AG10803 (cell line): ENCODE measurements around the gene CHI3L1.

Experiments used
- DNase-seq: peaks from one replicate; pipeline ENCODE4 v3.0.0; 2010; ENCODE audit warnings: low read depth
- H3K4me3 ChIP-seq: 2 replicates; pipeline ENCODE4 v1.5.1; 2011; ENCODE audit warnings: mild to moderate bottlenecking, low read length, control low read depth
- TF ChIP-seq, protein P1 (sequence below): conservative IDR thresholded peaks from 2 replicates; pipeline ENCODE4 v1.5.1; 2011; ENCODE audit warnings: mild to moderate bottlenecking, low read length, control low read depth, inconsistent platforms

Gene CHI3L1

DNA sequence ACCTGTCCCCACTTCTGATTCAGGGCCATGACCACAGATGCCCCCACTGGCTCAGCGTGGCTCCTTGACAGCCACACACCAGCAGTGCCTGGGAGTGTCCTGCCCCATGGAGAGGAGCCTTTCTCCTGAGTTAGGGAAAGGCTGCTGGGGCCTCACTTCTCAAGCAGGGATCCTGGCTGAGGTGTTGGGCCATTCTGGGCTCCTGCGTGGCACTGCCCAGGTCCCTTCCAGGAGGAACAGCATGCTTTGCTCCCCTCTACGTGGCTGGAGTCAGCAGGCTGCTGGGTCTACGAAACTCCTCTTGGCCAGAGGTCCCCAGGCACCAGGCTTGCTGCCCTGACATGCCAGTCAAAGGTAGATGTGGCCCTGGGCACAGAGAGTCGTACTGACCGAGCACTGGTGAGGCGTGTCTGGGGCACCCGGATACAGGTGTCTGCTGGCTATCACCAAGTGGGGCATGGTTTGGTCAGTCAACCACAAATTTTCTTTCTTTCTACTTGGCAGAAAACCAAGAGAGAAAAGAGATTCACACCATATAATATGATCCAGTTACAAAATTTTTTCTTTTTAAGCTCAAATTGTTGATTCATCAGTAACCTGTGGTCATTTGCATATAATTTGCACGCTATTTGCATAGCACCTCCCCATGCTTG is 54.8 kb downstream of the CHI3L1 start:
- no peak for DNase-seq
- TF ChIP-seq, protein P1, sequence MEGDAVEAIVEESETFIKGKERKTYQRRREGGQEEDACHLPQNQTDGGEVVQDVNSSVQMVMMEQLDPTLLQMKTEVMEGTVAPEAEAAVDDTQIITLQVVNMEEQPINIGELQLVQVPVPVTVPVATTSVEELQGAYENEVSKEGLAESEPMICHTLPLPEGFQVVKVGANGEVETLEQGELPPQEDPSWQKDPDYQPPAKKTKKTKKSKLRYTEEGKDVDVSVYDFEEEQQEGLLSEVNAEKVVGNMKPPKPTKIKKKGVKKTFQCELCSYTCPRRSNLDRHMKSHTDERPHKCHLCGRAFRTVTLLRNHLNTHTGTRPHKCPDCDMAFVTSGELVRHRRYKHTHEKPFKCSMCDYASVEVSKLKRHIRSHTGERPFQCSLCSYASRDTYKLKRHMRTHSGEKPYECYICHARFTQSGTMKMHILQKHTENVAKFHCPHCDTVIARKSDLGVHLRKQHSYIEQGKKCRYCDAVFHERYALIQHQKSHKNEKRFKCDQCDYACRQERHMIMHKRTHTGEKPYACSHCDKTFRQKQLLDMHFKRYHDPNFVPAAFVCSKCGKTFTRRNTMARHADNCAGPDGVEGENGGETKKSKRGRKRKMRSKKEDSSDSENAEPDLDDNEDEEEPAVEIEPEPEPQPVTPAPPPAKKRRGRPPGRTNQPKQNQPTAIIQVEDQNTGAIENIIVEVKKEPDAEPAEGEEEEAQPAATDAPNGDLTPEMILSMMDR: no peak
- no peak overlapping the region for H3K4me3 ChIP-seq

DNA sequence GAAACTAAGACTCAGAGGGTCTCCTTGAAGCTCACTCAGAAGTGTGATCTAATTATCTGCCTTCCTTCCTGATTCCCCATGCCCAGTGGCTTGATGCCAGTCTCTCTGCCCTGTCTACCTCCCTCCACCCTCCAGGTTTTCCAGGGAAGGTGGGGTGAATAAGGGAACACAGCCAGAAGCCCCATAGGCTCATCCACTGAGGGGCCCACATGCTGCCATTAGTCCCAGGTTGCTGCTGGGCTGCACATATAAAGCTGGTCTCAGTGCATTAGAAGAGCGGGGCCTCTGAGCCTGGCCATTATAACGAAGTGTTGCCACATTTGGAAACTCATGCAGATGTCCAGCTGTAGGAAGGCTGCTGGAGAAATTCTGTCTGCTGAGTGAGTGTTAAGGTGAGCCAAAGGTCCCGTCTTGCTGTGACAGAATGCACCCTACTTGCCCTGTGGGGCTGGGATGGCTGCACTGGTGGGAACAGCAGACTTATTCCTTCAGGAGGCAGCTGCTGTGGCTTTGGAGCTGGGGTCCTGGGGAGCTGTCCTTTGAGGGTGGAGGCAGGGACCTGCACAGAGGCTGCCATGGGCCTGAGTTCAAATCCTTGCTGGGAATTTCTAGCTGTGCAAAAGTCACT is 56.0 kb downstream of the CHI3L1 start:
- H3K4me3 ChIP-seq: no peak overlapping the region
- TF ChIP-seq, protein P1: no peak
- DNase-seq: no peak

DNA sequence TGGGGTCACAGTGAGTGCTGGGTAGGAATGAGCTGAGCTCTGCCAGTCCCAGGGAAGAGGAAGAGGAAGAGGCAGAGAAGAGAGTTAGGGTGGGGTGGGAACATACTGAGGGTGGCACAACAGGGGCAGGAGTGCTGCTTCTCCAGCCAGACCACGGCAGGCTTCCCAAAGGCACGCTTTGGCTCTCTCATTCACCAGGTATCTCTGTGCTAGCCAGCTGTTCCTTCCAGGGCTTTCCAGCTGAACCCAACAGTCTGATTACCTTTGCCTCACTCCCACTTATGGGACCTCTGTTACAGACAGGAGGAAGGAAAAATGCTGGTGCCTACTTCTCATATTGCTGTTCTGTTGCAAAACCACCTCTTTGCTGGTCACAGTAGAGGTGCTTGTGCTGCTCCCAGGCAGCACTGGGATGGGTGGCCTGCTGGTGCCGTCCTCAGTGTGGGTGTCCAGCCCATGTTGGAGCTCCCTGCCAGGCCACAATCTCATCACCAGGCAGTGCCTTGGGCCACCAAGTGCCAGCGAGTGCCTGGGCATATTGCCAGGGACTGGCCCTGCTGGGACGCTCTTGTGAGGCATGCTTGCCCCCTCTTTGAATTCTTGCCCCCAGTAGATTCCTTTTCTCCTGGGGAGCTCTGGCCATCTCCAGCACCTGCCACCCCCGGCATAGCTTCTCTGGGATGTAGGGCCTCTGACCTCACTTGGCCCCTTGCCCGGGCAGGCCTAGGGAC is 56.8 kb downstream of the CHI3L1 start:
- no peak for DNase-seq
- TF ChIP-seq, protein P1: no peak
- H3K4me3 ChIP-seq: no peak overlapping the region
